ENCODE measurements around the gene CENPF. TPM values are rescaled to one million over a fixed set of nuclear protein-coding genes. Genes with fewer than 3 reads are reported as not detected.

Gene CENPF
- total RNA-seq, 1 donor from 2014 or later: 20.8 TPM

GRCh38 chr1:214621236-214621635 is 18.2 kb downstream of the CENPF start:
- Mint-ChIP-seq H3K27ac (ENCODE audit: unreplicated experiment) (no peak overlapping the region), H3K36me3 (ENCODE audit: low read depth, unreplicated experiment) (peaks cover 4% of the 10 kb centered on the region), H3K9me3 (ENCODE audit: unreplicated experiment) (no peaks in the 10 kb centered on the region), H3K4me1 (ENCODE audit: unreplicated experiment) (peaks cover 9% of the 10 kb centered on the region), H3K27me3 (ENCODE audit: unreplicated experiment) (no peaks in the 10 kb centered on the region), H3K4me3 (ENCODE audit: unreplicated experiment) (no peak overlapping the region)
- DNase-seq (ENCODE audit: low spot score): no peak
- TF ChIP-seq CTCF (IDR thresholded peaks at IDR 0.05; ENCODE audit: unreplicated experiment): no peak

- H3K4me3 Mint-ChIP-seq (ENCODE audit: unreplicated experiment): no peak overlapping the region
- no peak for DNase-seq (ENCODE audit: low spot score)
- H3K9me3 Mint-ChIP-seq (ENCODE audit: unreplicated experiment): no peaks in the 10 kb centered on the region
- TF ChIP-seq CTCF (IDR thresholded peaks at IDR 0.05; ENCODE audit: unreplicated experiment): no peak
- H3K4me1 Mint-ChIP-seq (ENCODE audit: unreplicated experiment): peaks cover 4% of the 10 kb centered on the region
- no peak overlapping the region for H3K27ac Mint-ChIP-seq (ENCODE audit: unreplicated experiment)
- peaks cover 7% of the 10 kb centered on the region for H3K36me3 Mint-ChIP-seq (ENCODE audit: low read depth, unreplicated experiment)
- no peaks in the 10 kb centered on the region for H3K27me3 Mint-ChIP-seq (ENCODE audit: unreplicated experiment)
Measured at GRCh38 chr1:214623430-214623829, 20.4 kb downstream of the CENPF start.

- Mint-ChIP-seq H3K27me3 (ENCODE audit: unreplicated experiment) (no peaks in the 10 kb centered on the region), H3K36me3 (ENCODE audit: low read depth, unreplicated experiment) (peaks cover 7% of the 10 kb centered on the region), H3K9me3 (ENCODE audit: unreplicated experiment) (no peaks in the 10 kb centered on the region), H3K4me1 (ENCODE audit: unreplicated experiment) (no peaks in the 10 kb centered on the region), H3K27ac (ENCODE audit: unreplicated experiment) (no peak overlapping the region), H3K4me3 (ENCODE audit: unreplicated experiment) (no peak overlapping the region)
- TF ChIP-seq CTCF (IDR thresholded peaks at IDR 0.05; ENCODE audit: unreplicated experiment): no peak
- DNase-seq (ENCODE audit: low spot score): no peak
Measured at GRCh38 chr1:214632091-214632490, 29.1 kb downstream of the CENPF start.

- Mint-ChIP-seq H3K27ac (ENCODE audit: unreplicated experiment) (no peak overlapping the region), H3K9me3 (ENCODE audit: unreplicated experiment) (no peaks in the 10 kb centered on the region), H3K4me3 (ENCODE audit: unreplicated experiment) (no peak overlapping the region), H3K4me1 (ENCODE audit: unreplicated experiment) (no peaks in the 10 kb centered on the region), H3K27me3 (ENCODE audit: unreplicated experiment) (no peaks in the 10 kb centered on the region), H3K36me3 (ENCODE audit: low read depth, unreplicated experiment) (peaks cover 7% of the 10 kb centered on the region)
- no peak for TF ChIP-seq CTCF (IDR thresholded peaks at IDR 0.05; ENCODE audit: unreplicated experiment)
- no peak for DNase-seq (ENCODE audit: low spot score)
Measured at GRCh38 chr1:214633686-214634085, 30.7 kb downstream of the CENPF start.

GRCh38 chr1:214634267-214634666 is 31.3 kb downstream of the CENPF start:
- no peak for TF ChIP-seq CTCF (IDR thresholded peaks at IDR 0.05; ENCODE audit: unreplicated experiment)
- H3K27me3 Mint-ChIP-seq (ENCODE audit: unreplicated experiment): no peaks in the 10 kb centered on the region
- H3K9me3 Mint-ChIP-seq (ENCODE audit: unreplicated experiment): no peaks in the 10 kb centered on the region
- no peaks in the 10 kb centered on the region for H3K4me1 Mint-ChIP-seq (ENCODE audit: unreplicated experiment)
- no peak overlapping the region for H3K4me3 Mint-ChIP-seq (ENCODE audit: unreplicated experiment)
- H3K36me3 Mint-ChIP-seq (ENCODE audit: low read depth, unreplicated experiment): peaks cover 7% of the 10 kb centered on the region
- no peak overlapping the region for H3K27ac Mint-ChIP-seq (ENCODE audit: unreplicated experiment)
- DNase-seq (ENCODE audit: low spot score): no peak
